GM10847 (cell line): ENCODE results near the gene FRMD4A.

ENCODE experiments used
- POLR2A ChIP-seq: IDR thresholded peaks from 2 replicates; pipeline ENCODE4 v1.6.1; 2011; ENCODE audit not compliant: insufficient read length; ENCODE audit errors: extremely low read depth

Gene FRMD4A

GRCh38 chr10:13924040-13924725 lies 406.5 kb downstream of the FRMD4A start:
- no peak for TF ChIP-seq POLR2A

DNA sequence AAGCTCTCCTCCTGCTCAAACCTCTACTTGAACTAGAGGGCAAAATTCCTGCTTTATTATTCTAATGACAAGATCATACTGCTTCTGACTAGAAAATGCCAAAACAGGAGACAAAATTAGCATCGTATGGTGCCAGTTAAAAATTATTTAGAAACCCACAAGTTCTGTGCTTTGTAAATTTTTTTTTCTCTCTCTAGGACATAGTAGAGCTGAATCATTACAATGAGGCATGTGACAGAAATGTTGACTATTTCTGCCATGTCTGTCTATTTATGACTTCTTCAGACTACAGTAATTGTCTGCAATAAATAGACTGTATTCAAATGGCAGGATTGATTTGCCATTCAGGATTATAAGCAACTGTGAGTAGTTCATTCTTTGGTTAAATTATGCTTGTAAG lies 408.1 kb downstream of the FRMD4A start:
- no peak for TF ChIP-seq POLR2A

DNA sequence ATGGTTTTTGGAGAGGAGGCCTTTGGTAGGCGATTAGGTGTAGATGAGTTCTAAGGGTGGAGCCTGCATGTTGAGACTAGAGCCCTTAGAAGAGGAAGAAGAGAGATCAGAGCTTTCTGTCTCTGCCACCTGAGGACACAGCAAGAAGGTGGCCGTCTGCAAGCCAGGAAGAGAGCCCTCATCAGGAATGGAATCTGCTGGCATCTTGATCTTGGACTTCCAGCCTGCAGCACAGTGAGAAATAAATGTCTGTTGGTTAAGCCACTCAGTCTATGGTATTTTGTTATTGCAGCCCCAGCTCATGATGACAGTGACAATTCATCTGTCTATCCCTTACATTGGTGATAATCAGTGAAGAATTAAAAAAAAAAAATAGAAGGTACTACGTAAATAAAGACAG lies 408.8 kb downstream of the FRMD4A start:
- TF ChIP-seq POLR2A: no peak

DNA sequence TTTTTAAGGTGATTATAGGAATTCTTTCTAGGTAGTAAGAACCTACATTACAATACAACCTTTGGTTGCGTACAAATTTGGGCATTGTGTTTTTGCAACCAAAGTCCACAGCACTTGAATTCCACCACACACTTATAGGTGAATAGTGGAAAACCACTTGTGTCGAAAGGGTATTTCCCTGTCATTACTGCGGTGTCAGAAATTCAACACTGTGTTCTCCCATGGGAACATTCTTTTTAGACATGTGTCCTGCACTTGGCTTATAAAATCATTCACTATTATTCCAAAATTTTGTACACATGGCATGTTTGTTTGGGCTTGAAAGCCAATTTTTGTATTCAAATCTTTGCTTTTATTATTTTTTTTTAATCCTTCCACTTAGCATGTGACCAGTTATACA lies 410.3 kb downstream of the FRMD4A start:
- TF ChIP-seq POLR2A: no peak

DNA sequence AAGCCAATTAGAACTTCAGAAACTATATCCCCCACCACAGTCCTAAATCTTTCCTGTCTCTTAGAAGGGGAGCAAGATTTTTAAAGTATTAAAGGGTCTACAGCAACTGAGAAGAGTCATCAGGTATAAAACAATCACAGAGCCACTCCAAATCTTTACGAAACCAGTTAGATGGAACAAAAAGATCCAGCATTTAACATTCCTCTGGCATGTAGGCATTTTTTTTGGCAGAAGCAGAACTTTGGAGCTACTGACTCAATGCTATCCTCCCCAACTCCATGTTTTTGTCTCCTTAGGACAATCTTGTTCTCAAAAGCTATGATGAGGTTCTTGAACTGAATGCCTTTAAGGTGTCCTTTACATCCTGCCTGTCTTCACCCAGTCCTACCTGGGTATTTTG lies 410.7 kb downstream of the FRMD4A start:
- no peak for TF ChIP-seq POLR2A

GRCh38 chr10:13917791-13918190 lies 412.9 kb downstream of the FRMD4A start:
- TF ChIP-seq POLR2A: no peak

DNA sequence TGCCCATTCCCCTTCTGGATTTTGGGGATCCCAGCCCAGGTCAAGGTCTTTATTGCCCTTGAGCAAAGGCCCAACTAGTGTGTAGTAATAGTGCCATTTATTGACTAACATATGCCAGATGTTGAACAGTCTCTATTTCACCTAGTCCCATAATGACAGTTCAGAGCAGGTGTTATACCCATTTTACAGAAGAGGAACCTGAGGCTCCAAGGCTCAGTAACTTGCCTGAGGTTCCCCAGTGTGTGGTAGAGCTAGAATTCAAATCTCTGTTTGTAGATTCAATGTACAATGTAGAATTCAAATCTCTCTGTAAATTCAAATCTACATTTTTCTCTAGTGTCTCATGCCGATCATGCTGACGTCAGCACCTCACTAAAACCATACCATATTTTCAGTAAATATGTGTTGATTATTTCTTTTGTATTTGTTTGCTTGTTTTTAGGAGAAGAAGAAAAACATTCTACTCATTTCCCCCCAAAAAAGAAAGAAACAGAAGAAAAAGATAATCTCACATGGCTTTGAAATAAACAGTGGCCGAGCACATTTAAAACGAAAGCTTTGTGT lies 414.3 kb downstream of the FRMD4A start:
- no peak for TF ChIP-seq POLR2A

GRCh38 chr10:13915710-13916109 lies 415.0 kb downstream of the FRMD4A start:
- no peak for TF ChIP-seq POLR2A

GRCh38 chr10:13913897-13914296 lies 416.8 kb downstream of the FRMD4A start:
- TF ChIP-seq POLR2A: no peak

GRCh38 chr10:13911821-13912520 lies 418.8 kb downstream of the FRMD4A start:
- TF ChIP-seq POLR2A: no peak

GRCh38 chr10:13909516-13910258 lies 421.0 kb downstream of the FRMD4A start:
- no peak for TF ChIP-seq POLR2A

DNA sequence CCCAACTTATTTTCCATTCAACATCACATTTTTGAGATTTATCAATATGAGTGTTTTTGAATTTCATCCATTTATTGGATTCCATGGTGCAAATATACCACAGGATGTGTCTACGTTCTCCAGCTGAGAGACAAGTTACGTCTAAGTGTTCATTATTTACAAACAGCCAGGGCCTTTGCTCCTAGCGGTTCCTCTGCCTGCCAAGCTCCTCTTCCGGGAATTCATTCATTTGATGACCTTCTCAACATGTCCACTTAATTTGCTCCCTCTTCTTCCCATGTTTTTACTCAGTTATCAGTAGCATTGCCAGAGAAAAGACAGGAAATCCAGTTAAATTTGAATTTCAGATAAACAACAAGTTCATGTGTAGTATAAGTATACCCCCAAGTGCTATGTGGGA lies 422.2 kb downstream of the FRMD4A start:
- TF ChIP-seq POLR2A: no peak

- TF ChIP-seq POLR2A: no peak
Measured at GRCh38 chr10:13907570-13907969, 423.2 kb downstream of the FRMD4A start.

DNA sequence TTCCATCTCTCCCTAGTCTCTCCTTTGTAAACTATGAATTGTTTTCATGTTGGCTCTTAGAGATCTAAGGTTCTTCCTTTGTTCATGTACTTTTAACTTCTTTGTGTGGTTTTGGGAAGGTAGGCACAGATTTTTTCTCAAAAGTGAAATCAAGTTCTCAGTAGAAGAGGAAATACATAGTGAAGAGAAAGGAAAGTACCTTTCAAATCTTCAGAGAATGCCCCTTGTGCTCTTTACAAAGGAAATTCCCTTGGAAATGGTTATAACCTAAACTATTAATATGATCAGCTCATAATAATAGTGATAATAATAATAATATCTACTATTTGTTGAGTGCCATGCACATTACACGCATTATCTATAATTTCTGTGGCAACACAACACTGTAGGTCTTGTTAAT lies 425.4 kb downstream of the FRMD4A start:
- TF ChIP-seq POLR2A: no peak

DNA sequence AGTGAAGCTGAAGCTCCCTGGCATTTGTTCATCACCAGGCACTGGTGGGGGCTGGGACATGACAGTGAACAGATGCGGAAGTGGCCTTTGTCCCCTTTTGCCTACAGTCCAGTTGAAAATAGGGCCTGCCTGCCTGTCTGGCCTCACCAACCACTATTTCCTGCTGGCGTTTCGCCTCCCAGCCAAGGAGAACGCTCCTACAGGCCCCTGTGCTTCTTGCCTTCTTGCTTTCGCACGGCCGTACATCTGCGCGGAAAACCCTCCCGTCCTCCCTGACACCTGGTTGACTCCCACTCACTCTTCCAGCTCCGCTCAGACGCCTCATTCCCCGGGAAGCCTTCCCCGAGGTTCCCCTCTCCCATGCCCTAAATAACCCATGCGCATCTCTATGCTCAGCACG lies 426.7 kb downstream of the FRMD4A start:
- TF ChIP-seq POLR2A: no peak
